Heart left ventricle (tissue), 13 donors: ENCODE data around the gene GDI1.
"Not testable (repeated sequence)": the region's sequence is repeated elsewhere in the genome, so short reads cannot be mapped to it uniquely, and the experiment has no call there.

Experiments
- POLR2A ChIP-seq, 2 donors: fragments of 450-650 bp; IDR thresholded peaks; one replicate each; pipeline ENCODE4 v1.6.1; 2017; ENCODE audit warnings: antibody characterized with exemption in 2 of 2, mild to moderate bottlenecking in 2 of 2, moderate library complexity in 2 of 2
- TF ChIP-seq, protein P1 (sequence below), 12 donors: fragments of 200-600 bp; sonication (generic) in 4 of 12; IDR thresholded peaks; one replicate each; pipeline versions ENCODE4 v1.5.0 to v1.8.0; 2018 to 2022; ENCODE audit warnings: antibody characterized with exemption in 12 of 12, mild to moderate bottlenecking in 5 of 12
- donor health status: ischemic (EF 13 %, LVEDD 7.1; RV severe dilation, severe dysfunction).
- donor health status: DM: no; HTN: yes; CAD: no.
- donor health status: DM: no; HTN: no; CAD: no.
- donor health status: ischemic (EF 25% LVEDD 6.9; RV normal size, moderate dysfunction).
- donor health status: ischemic (EF 25% LVEDD 5.7; RV mildly dilated, moderate dysfunction).
- donor health status: ischemic (EF 35%, LVEDD 5.7; RV mildly dilated, moderate dysfunction).
- donor health status: nonischemic (EF 11% LVEDD 7.7; RV severe dilation, severe dysfunction).
- donor health status: DM: yes; HTN: yes; CAD: no.
- donor health status: PGD.
- donor health status: ischemic (EF 29% LVEDD 5.4; RV normal size, mild dysfunction).
- donor health status: nonischemic (EF 23%, LVEDD 6.1; RV moderate dilation, normal function).

DNA sequence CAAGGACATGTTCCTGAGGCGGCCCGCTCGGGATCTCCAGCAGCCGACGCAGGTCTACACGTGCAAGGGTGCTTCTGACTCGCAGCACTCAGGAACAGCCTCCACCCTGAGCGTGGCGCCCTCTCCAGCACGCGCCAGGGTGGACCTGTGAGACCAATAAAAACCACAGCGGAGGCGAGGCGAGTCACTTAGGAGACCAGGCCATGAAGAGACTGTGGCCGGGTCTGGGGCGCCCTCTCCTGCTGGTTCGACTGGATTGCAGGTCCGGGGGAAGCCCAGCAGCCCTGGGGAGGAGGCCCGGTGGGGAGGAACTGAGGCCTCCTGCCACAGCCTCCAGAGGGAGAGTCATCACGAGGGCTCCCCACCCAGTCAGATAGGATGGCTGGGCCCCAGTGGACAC lies 48.9 kb upstream of the GDI1 start:
- TF ChIP-seq, protein P1, sequence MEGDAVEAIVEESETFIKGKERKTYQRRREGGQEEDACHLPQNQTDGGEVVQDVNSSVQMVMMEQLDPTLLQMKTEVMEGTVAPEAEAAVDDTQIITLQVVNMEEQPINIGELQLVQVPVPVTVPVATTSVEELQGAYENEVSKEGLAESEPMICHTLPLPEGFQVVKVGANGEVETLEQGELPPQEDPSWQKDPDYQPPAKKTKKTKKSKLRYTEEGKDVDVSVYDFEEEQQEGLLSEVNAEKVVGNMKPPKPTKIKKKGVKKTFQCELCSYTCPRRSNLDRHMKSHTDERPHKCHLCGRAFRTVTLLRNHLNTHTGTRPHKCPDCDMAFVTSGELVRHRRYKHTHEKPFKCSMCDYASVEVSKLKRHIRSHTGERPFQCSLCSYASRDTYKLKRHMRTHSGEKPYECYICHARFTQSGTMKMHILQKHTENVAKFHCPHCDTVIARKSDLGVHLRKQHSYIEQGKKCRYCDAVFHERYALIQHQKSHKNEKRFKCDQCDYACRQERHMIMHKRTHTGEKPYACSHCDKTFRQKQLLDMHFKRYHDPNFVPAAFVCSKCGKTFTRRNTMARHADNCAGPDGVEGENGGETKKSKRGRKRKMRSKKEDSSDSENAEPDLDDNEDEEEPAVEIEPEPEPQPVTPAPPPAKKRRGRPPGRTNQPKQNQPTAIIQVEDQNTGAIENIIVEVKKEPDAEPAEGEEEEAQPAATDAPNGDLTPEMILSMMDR (IDR thresholded peaks at IDR 0.05), result not testable (repeated sequence)
- not testable (repeated sequence) for TF ChIP-seq POLR2A (IDR thresholded peaks at IDR 0.05)
